ENCODE results near the gene PELI1.

PELI1 gene

DNA sequence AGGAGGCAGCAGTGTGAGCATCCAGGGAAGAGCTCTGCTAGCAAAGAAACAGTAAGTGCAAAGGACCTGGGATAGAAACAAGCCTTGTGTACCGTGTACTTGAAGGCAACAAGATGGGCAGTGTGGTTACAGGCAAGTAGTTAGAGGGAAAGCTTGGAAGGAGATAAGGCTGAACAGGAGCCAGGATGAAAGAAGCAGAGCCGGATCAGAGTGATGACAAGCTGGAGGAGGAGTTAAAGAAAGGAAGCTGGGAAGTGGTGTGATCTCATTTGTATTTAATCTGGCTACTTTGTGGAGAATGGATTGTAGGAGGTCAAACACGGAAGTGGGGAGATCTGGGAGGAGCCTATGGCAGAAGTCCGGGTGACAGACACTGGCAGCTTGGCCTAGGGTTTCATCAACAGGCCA is 80.3 kb downstream of the PELI1 start:
- TF ChIP-seq GATA1 (IDR thresholded peaks at IDR 0.05; ENCODE audit: low read depth, low read length) (no peak), POLR2A (IDR thresholded peaks at IDR 0.05; ENCODE audit: low read length) (no peak)
- DNase-seq: no peak

DNA sequence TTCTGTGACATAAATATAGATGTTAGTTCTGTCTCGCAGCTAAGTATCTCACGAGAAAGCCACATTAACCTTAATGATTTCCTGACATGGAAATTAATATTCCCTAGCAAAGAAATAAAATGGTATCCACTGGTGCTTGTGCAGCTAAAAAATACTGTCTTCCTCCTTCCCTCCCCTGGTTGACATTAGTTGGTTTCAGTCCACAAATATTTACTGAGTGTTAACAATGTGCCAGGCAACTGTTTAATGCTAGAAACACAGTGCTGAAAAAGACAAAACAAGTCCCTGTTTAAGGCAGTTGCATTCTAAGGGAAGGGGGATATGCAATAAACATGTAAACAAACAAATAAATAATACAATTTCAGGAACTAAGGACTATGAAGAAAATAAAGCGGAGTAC is 80.8 kb downstream of the PELI1 start:
- no peak for DNase-seq

DNA sequence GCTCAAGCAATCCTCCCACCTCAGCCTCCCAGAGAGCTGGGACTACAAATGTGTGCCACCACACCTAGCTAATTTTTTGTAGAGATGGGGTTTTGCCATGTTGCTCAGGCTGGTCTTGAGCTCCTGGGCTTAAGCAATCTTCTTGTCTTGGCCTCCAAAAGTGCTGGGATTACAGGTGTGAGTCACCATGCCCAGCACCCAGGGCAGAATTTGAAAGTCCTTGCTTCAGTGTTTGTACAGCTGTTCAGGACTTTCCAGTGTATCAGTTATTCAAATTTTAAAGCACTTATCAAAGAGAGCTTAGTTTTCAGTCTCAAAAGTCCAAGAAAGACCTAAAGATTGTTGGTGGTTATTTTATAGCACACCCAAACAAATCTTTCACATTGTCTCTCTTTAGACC is 81.4 kb downstream of the PELI1 start:
- DNase-seq: no peak
- TF ChIP-seq POLR2A (IDR thresholded peaks at IDR 0.05; ENCODE audit: low read length) (no peak), GATA1 (IDR thresholded peaks at IDR 0.05; ENCODE audit: low read depth, low read length) (no peak)

More for the DNA sequence above, 80.8 kb downstream of the PELI1 start:
- TF ChIP-seq POLR2A (IDR thresholded peaks at IDR 0.05; ENCODE audit: low read length) (no peak), GATA1 (IDR thresholded peaks at IDR 0.05; ENCODE audit: low read depth, low read length) (no peak)

- DNase-seq: no peak
- no peak for TF ChIP-seq GATA1 (IDR thresholded peaks at IDR 0.05; ENCODE audit: low read depth, low read length)
- TF ChIP-seq POLR2A (IDR thresholded peaks at IDR 0.05; ENCODE audit: low read length): no peak
Observed at GRCh38 chr2:64059270-64059669, 85.0 kb downstream of the PELI1 start.

- TF ChIP-seq POLR2A (IDR thresholded peaks at IDR 0.05; ENCODE audit: low read length) (no peak), GATA1 (IDR thresholded peaks at IDR 0.05; ENCODE audit: low read depth, low read length) (no peak)
- no peak for DNase-seq
Observed at GRCh38 chr2:64056021-64056420, 88.2 kb downstream of the PELI1 start.

DNA sequence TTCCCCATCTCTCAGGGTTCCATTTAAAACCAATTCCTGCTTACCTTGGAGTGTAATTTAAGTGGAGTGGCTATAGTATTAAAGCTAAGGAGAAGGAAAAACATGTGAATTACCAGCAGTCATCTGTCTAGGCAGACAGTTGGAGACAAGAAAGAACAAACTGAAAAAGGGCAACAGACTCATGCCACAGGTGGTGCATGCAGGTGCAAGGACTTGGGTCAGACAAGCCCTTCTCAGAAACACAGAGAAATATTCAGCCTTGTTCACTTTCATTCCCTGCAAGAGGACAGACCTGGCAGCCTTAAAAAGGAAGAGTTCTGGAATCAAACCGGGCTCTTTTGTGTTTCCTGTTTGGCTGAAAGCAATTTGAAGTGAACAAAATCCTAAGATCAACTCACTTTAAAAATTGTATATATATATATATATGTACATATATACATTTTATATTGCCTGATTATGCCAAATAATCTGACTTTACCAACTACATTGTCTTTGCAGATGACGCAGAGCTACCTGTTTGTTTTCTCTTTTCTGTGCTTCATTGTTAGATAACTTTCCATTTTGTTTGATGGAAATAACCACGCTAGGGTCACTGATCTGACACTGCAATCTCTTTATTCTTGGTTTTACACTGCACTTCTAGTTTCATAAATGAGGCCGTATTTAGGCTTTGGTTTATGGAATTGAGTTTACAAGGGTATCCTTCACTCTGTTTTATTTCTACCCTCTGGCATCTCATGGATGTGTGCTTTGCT is 89.9 kb downstream of the PELI1 start:
- TF ChIP-seq GATA1 (IDR thresholded peaks at IDR 0.05; ENCODE audit: low read depth, low read length) (no peak), POLR2A (IDR thresholded peaks at IDR 0.05; ENCODE audit: low read length) (no peak)
- DNase-seq: no peak

DNA sequence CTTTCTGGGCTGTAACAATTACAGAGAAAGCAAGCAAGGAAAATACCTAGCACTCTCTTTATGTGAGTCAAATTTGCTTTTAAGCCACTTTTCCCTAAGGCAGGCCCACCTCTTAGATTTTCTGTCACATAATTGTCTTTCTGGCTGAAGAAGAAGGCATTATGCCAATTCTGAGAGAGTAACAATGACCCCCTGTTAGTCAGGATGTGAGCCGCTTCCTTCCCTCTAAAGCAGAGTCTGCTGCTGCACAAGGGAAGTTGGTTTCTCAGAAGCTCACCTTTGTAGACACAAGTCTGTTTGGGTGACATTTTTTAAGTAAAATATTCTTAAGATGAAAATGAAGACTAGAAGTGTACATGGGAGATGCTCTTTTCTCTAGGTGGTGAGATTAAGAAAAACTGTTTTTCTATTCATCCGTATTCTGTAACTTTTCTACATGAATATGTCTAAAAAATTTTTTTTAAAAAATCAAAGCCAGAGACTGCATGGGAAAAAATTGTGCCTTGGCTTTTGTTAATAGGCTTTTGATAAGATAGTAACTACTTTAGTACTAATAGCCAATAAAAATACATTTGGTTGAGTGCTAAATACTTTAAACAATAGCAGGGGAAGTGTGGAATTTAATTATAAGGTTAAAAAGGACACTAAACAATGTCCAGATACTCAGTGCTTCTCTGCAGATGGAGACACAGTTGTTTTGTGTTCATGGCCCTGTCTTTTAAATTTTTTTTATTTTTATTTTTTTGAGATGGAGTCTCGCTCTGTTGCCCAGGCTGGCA is 91.6 kb downstream of the PELI1 start:
- TF ChIP-seq POLR2A (IDR thresholded peaks at IDR 0.05; ENCODE audit: low read length): no peak
- TF ChIP-seq GATA1 (IDR thresholded peaks at IDR 0.05; ENCODE audit: low read depth, low read length): no peak
- no peak for DNase-seq

DNA sequence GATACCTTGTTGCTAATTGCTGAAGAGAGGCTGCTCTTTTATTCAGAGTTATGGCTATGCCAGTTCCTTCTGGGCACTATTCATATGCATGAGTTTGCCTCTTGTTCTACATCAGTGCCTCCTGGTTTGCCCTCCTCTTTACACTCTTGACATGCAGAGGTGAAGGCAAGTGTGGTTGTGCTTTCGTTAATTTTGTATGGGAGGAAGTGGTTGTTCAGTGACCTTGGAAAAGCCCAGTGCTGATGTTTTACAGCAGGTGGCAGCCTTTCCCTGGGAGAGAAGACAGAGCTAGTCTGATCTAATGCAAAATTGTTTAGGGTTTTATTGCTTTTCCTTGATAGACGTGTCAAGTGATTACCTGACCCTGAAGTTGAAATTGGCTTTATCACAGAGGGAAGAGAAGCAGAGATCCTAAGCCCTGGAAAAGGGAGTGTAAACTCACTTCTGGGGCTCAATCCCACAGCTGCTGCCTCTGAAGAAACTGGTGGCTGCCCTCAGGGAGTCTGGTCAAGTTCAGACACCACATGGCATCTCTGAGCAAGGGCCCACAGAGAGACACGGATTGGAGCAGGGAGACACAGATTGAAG is 94.5 kb downstream of the PELI1 start:
- peak; percentile 34 to 56 for DNase-seq
- no peak for TF ChIP-seq GATA1 (IDR thresholded peaks at IDR 0.05; ENCODE audit: low read depth, low read length)
- no peak for TF ChIP-seq POLR2A (IDR thresholded peaks at IDR 0.05; ENCODE audit: low read length)

DNA sequence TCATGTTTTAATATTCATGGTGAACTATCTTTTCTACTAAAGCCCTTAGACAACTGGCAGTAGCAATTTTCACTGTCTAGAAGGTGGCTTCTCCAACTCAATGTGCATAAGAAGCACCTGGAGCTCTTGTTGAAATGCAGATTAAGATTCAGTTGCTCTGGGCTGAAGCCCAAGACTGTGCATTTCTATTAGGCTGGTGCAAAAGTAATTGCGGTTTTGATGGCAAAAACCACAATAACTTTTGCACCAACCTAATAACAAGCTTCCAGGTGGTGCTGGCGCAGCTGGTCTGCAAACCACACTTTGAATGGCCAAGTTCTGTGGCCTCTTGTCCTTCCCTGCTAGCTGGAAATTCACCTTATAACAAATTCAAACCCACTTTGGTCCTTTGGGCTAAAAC is 98.3 kb downstream of the PELI1 start:
- TF ChIP-seq GATA1 (IDR thresholded peaks at IDR 0.05; ENCODE audit: low read depth, low read length) (no peak), POLR2A (IDR thresholded peaks at IDR 0.05; ENCODE audit: low read length) (no peak)

More for the DNA sequence above, 98.3 kb downstream of the PELI1 start:
- DNase-seq: no peak
